GM12878 (cell line): Measurements from ENCODE around the gene TGFBR3. TPM values are rescaled to one million over a fixed set of nuclear protein-coding genes. Genes with fewer than 3 reads are reported as not detected.

Experiments used
- ATAC-seq: fragments of 200-7000 bp; cut with Tn5 transposase; 3 replicates; pipeline ENCODE4 v1.9.1; 2020; ENCODE audit warnings: mild to moderate bottlenecking, moderate library complexity
- BruUV-seq: library from RNA; stranded (reverse); fragments of 400-500 nt; replicated peaks from 2 replicates; lab custom pipeline; 2021; lab: Mats Ljungman, UMichigan
- CTCF ChIA-PET: fragments of 300-600 bp; sonication (Branson Sonifier 250); formaldehyde crosslinking; extraction: SDS; loops from one replicate; lab custom pipeline; 2021; ENCODE audit warnings: inconsistent platforms; lab: Yijun Ruan, JAX
- POLR2A ChIA-PET: fragments of 350-600 bp; formaldehyde crosslinking; extraction: SDS; loops from one replicate; lab custom pipeline; 2021; ENCODE audit warnings: inconsistent platforms; lab: Charles Lee
- RAD21 ChIA-PET: fragments of 300-600 bp; sonication (Branson Sonifier 250); formaldehyde crosslinking; loops from one replicate; lab custom pipeline; 2023; ENCODE audit warnings: antibody characterized with exemption; ENCODE audit not compliant: unreplicated experiment; lab: Charles Lee
- SMC1A ChIA-PET: fragments of 300-600 bp; sonication (Branson Sonifier 250); formaldehyde crosslinking; loops from one replicate; lab custom pipeline; 2023; ENCODE audit not compliant: unreplicated experiment, uncharacterized antibody; lab: Charles Lee
- DNase-seq: peaks from one replicate; pipeline ENCODE4 v3.0.0-alpha.2; 2011; ENCODE audit warnings: low read depth, low spot score
- FAIRE-seq: peaks from 3 replicates; lab custom pipeline; 2011; peaks lifted over from hg19 to GRCh38; lab: Jason Lieb, UNC
- H2AFZ ChIP-seq: 2 replicates; pipeline ENCODE4 v1.6.0; 2011; ENCODE audit warnings: low read depth, low read length, control low read depth; ENCODE audit not compliant: control insufficient read depth
- H3K27ac ChIP-seq: 2 replicates; pipeline ENCODE4 v1.5.1; 2011; ENCODE audit warnings: control low read depth; ENCODE audit not compliant: control insufficient read depth, insufficient read depth
- H3K27me3 ChIP-seq, 2 experiments: replicated peaks in 1 of 2; 2 replicates each; pipeline versions ENCODE4 v1.6.0 to v1.6.1; 2011; ENCODE audit warnings: low read length in 1 of 2; ENCODE audit not compliant: control insufficient read depth in 2 of 2, insufficient read depth in 2 of 2
- H3K36me3 ChIP-seq, 2 experiments: 2 replicates each; pipeline ENCODE4 v1.5.1; 2011; ENCODE audit warnings: low read length in 1 of 2; ENCODE audit not compliant: control insufficient read depth in 2 of 2, insufficient read depth in 2 of 2
- H3K4me1 ChIP-seq: 2 replicates; pipeline ENCODE4 v1.6.1; 2011; ENCODE audit warnings: mild to moderate bottlenecking, low read length, moderate library complexity, mixed read lengths; ENCODE audit not compliant: control insufficient read depth, insufficient read depth
- H3K4me2 ChIP-seq: 2 replicates; pipeline ENCODE4 v1.6.0; 2011; ENCODE audit warnings: control low read depth; ENCODE audit not compliant: control insufficient read depth, insufficient read depth
- H3K4me3 ChIP-seq: fragments of 200-600 bp; sonication (generic); 2 replicates; pipeline ENCODE4 v1.5.1; 2016
- H3K79me2 ChIP-seq: 2 replicates; pipeline ENCODE4 v1.6.0; 2011; ENCODE audit warnings: low read length; ENCODE audit not compliant: control insufficient read depth, insufficient read depth
- H3K9ac ChIP-seq: 2 replicates; pipeline ENCODE4 v1.8.0; 2011; ENCODE audit warnings: low read length, control low read depth, mixed read lengths; ENCODE audit not compliant: control insufficient read depth, insufficient read depth
- H3K9me3 ChIP-seq: replicated peaks from 3 replicates; pipeline ENCODE4 v1.5.1; 2011; ENCODE audit warnings: mild to moderate bottlenecking, low read length; ENCODE audit not compliant: control insufficient read depth, insufficient read depth
- H4K20me1 ChIP-seq: 2 replicates; pipeline ENCODE4 v1.6.0; 2011; ENCODE audit not compliant: control insufficient read depth, insufficient read depth
- CBFB ChIP-seq: IDR thresholded peaks from 2 replicates; pipeline ENCODE4 v1.6.1; 2016; ENCODE audit warnings: antibody characterized with exemption, low read depth
- CBX5 ChIP-seq: sonication (generic); IDR thresholded peaks from 2 replicates; pipeline ENCODE4 v1.6.1; 2016; ENCODE audit warnings: low read depth, moderate library complexity, mild to moderate bottlenecking, inconsistent platforms
- CEBPB ChIP-seq, 2 experiments: fragments of 150-350 bp in 1 of 2; IDR thresholded peaks; 2 replicates each; pipeline ENCODE4 v1.6.1; 2012 to 2014; ENCODE audit warnings: low read depth in 2 of 2, low read length in 2 of 2, borderline replicate concordance in 1 of 2, inconsistent platforms in 1 of 2
- CHD4 ChIP-seq: fragments of 200-600 bp; sonication (generic); IDR thresholded peaks from 2 replicates; pipeline ENCODE4 v1.6.1; 2016; ENCODE audit warnings: mild to moderate bottlenecking
- ESRRA ChIP-seq: IDR thresholded peaks from 2 replicates; pipeline ENCODE4 v1.6.1; 2012; ENCODE audit warnings: mild to moderate bottlenecking, low read length, improper control_type of control experiment
- FOXK2 ChIP-seq: fragments of 450-650 bp; IDR thresholded peaks from 2 replicates; pipeline ENCODE4 v1.6.1; 2017; ENCODE audit warnings: mild to moderate bottlenecking, moderate library complexity
- IRF4 ChIP-seq: IDR thresholded peaks from 2 replicates; pipeline ENCODE4 v1.6.1; 2011; ENCODE audit warnings: low read depth, low read length
- JUNB ChIP-seq: IDR thresholded peaks from 2 replicates; pipeline ENCODE4 v1.6.1; 2016; ENCODE audit warnings: antibody characterized with exemption, mild to moderate bottlenecking
- POU2F2 ChIP-seq: IDR thresholded peaks from 3 replicates; pipeline ENCODE4 v1.6.1; 2011; ENCODE audit warnings: low read depth, mild to moderate bottlenecking, low read length, borderline replicate concordance
- RBBP5 ChIP-seq: fragments of 200-600 bp; sonication (generic); conservative IDR thresholded peaks from 2 replicates; pipeline ENCODE4 v1.6.1; 2016
- RUNX3 ChIP-seq: IDR thresholded peaks from 2 replicates; pipeline ENCODE4 v1.6.1; 2012; ENCODE audit warnings: low read length, inconsistent platforms
- STAT3 ChIP-seq: IDR thresholded peaks from 2 replicates; pipeline ENCODE4 v1.6.1; 2011; ENCODE audit warnings: low read depth, low read length, improper control_type of control experiment
- YY1 ChIP-seq: IDR thresholded peaks from 2 replicates; pipeline ENCODE4 v1.6.1; 2011; ENCODE audit warnings: low read depth, mild to moderate bottlenecking, low read length
- ZNF24 ChIP-seq: fragments of 450-650 bp; IDR thresholded peaks from 2 replicates; pipeline ENCODE4 v1.6.1; 2017; ENCODE audit warnings: antibody characterized with exemption, mild to moderate bottlenecking
- WGBS: methylation state at CpG from one replicate; pipeline ENCODE4 v1.1.6; 2016; ENCODE audit warnings: low lambda C conversion rate; ENCODE audit not compliant: insufficient replicate concordance, insufficient coverage; ENCODE audit errors: missing lambda C conversion rate; 5-methylcytosine and 5-hydroxymethylcytosine counted together
- in situ Hi-C: fragments of 300-500 bp; cut with MboI; formaldehyde crosslinking; loops from 9 replicates; pipeline ENCODE4 v1.14.3; 2018; ENCODE audit warnings: mixed read lengths
- intact Hi-C: fragments of 100-400 bp; cut with micrococcal nuclease; formaldehyde crosslinking; loops from one replicate; pipeline ENCODE4 v1.14.2; 2022; ENCODE audit not compliant: unreplicated experiment
- polyA plus RNA-seq, 11 experiments: library from polyadenylated mRNA; depleted of rRNA in 4 of 11; unstranded in 6 of 11; stranded (reverse) in 5 of 11; fragments of >200 nt; fragmentation: Nextera tagmentation in 4 of 11; fragmentation: Illumina TruSeq in 1 of 11; extraction: Ambion mirVana in 4 of 11; extraction: Trizol in 1 of 11; gene quantifications; 1 replicate in 1 of 11; 2 replicates in 10 of 11; pipeline versions ENCODE4 v1.2.1 to v1.2.3, GENCODE V29; 2011 to 2016; ENCODE audit warnings: inconsistent platforms in 2 of 11, missing spikeins in 2 of 11, low read depth in 1 of 11
- total RNA-seq, 4 experiments: library from RNA; depleted of rRNA in 3 of 4; stranded (reverse); fragments of >200 nt in 3 of 4; fragmentation: Illumina TruSeq in 1 of 4; extraction: Trizol in 1 of 4; gene quantifications; 2 replicates each; pipeline versions ENCODE4 v1.2.1 to v1.2.3, GENCODE V29; 2013 to 2021
- TF ChIP-seq, protein P1 (sequence below): fragments of 150-350 bp; IDR thresholded peaks from 2 replicates; pipeline ENCODE4 v1.6.1; 2014; ENCODE audit warnings: mild to moderate bottlenecking, low read depth, low read length
- TF ChIP-seq, protein P2 (sequence below): IDR thresholded peaks from 2 replicates; pipeline ENCODE4 v1.6.1; 2011; ENCODE audit warnings: low read depth, low read length, improper control_type of control experiment, borderline replicate concordance
- TF ChIP-seq, protein P3 (sequence below): IDR thresholded peaks from 2 replicates; pipeline ENCODE4 v1.6.1; 2011; ENCODE audit warnings: borderline replicate concordance, low read depth, mild to moderate bottlenecking, moderate library complexity, mixed read lengths, low read length; ENCODE audit not compliant: insufficient read depth; ENCODE audit errors: extremely low read length

TGFBR3 gene
- total and polyA plus RNA-seq, 10 of the 15 experiments (the other 5 are each of a cell fraction or from before 2014, with no cell fraction given) = 2.7 to 16.5 (median 12.6) TPM

DNA sequence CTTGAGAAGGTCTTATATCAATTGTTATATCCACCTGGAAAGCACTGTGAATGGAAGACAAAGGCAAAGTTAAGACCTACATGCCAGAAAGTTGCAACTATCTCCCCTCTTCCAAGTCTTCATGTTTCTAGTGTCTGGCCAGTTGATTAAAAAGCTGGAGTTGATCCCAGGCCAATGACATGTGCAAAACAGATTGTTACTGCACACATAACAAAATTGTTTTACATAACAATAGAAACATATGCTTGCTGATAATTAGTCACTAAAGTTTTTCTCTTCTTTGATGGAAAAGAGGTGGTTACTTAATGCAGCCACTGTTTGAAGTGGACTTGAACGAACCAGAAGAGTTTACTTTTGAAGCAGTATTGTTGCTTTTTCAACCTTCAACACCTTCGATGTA is 158.2 kb downstream of the TGFBR3 start:
- in situ Hi-C loops = no loop called here
- H3K27ac ChIP-seq = no peak overlapping the region
- H3K79me2 ChIP-seq = no peaks in the 10 kb centered on the region
- H3K9ac ChIP-seq = no peak overlapping the region
- FAIRE-seq = no peak
- RAD21 ChIA-PET = no interaction called here
- H4K20me1 ChIP-seq = no peaks in the 10 kb centered on the region
- H3K9me3 ChIP-seq = no peaks in the 10 kb centered on the region
- BruUV-seq = no TSS peak
- no peak overlapping the region for H3K4me3 ChIP-seq
- ATAC-seq = no peak
- no peak overlapping the region for H3K4me2 ChIP-seq
- H3K4me1 ChIP-seq = peaks cover 27% of the 10 kb centered on the region
- WGBS = 68% methylated on average over 2 of the region's 2 CpGs
- POLR2A ChIA-PET = no interaction called here
- no peak overlapping the region for H2AFZ ChIP-seq
- SMC1A ChIA-PET = interaction anchor here (1.3 kb wide), 1 partner anchor 9 kb away, joined by 3 read pairs; no protein-coding TSS in a partner anchor
- no peak for TF ChIP-seq FOXK2
- no peak for TF ChIP-seq CBX5
- TF ChIP-seq CBFB = no peak
- no peak for TF ChIP-seq RBBP5
- TF ChIP-seq, protein P1, sequence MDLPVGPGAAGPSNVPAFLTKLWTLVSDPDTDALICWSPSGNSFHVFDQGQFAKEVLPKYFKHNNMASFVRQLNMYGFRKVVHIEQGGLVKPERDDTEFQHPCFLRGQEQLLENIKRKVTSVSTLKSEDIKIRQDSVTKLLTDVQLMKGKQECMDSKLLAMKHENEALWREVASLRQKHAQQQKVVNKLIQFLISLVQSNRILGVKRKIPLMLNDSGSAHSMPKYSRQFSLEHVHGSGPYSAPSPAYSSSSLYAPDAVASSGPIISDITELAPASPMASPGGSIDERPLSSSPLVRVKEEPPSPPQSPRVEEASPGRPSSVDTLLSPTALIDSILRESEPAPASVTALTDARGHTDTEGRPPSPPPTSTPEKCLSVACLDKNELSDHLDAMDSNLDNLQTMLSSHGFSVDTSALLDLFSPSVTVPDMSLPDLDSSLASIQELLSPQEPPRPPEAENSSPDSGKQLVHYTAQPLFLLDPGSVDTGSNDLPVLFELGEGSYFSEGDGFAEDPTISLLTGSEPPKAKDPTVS = no peak
- TF ChIP-seq YY1 = no peak
- TF ChIP-seq IRF4 = no peak
- no peak for TF ChIP-seq CEBPB (IDR thresholded peaks at IDR 0.05; ENCODE audit: borderline replicate concordance in 1 of 2, low read depth in 2 of 2, low read length in 2 of 2)
- TF ChIP-seq STAT3 = no peak
- no peak for TF ChIP-seq CHD4
- TF ChIP-seq JUNB = no peak
- TF ChIP-seq, protein P2, sequence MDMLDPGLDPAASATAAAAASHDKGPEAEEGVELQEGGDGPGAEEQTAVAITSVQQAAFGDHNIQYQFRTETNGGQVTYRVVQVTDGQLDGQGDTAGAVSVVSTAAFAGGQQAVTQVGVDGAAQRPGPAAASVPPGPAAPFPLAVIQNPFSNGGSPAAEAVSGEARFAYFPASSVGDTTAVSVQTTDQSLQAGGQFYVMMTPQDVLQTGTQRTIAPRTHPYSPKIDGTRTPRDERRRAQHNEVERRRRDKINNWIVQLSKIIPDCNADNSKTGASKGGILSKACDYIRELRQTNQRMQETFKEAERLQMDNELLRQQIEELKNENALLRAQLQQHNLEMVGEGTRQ = no peak
- no peak for TF ChIP-seq ZNF24
- TF ChIP-seq RUNX3 = no peak
- TF ChIP-seq, protein P3, sequence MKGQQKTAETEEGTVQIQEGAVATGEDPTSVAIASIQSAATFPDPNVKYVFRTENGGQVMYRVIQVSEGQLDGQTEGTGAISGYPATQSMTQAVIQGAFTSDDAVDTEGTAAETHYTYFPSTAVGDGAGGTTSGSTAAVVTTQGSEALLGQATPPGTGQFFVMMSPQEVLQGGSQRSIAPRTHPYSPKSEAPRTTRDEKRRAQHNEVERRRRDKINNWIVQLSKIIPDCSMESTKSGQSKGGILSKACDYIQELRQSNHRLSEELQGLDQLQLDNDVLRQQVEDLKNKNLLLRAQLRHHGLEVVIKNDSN = no peak
- no peak for TF ChIP-seq POU2F2
- no peak for TF ChIP-seq ESRRA
- intact Hi-C loops = no loop called here
- no peaks in the 10 kb centered on the region for H3K36me3 ChIP-seq
- DNase-seq = no peak
- CTCF ChIA-PET = no interaction called here
- no peaks in the 10 kb centered on the region for H3K27me3 ChIP-seq
